Mucosa of rectum (tissue), 2 donors: Measurements from ENCODE around the gene SUCLG2.

Experiments used
- H3K27ac ChIP-seq, 2 donors: one replicate each; pipeline ENCODE4 v1.7.0; 2013; ENCODE audit warnings: inconsistent platforms in 2 of 2, low read depth in 2 of 2, low read length in 2 of 2
- H3K27me3 ChIP-seq, 2 donors: one replicate each; pipeline ENCODE4 v1.7.0; 2013; ENCODE audit warnings: low read length in 2 of 2; ENCODE audit not compliant: control insufficient read depth in 2 of 2, insufficient read depth in 2 of 2
- H3K36me3 ChIP-seq, 2 donors: one replicate each; pipeline ENCODE4 v1.7.0; 2013; ENCODE audit warnings: low read length in 2 of 2; ENCODE audit not compliant: control insufficient read depth in 2 of 2, insufficient read depth in 2 of 2
- H3K4me1 ChIP-seq, 2 donors: one replicate each; pipeline ENCODE4 v1.7.0; 2013; ENCODE audit warnings: low read length in 2 of 2, mild to moderate bottlenecking in 1 of 2; ENCODE audit not compliant: control insufficient read depth in 2 of 2, insufficient read depth in 2 of 2
- H3K4me3 ChIP-seq, 2 donors: one replicate each; pipeline ENCODE4 v1.7.0; 2013; ENCODE audit warnings: low read length in 2 of 2
- H3K9ac ChIP-seq, 2 donors: one replicate each; pipeline ENCODE4 v1.7.0; 2013; ENCODE audit warnings: low read length in 2 of 2, low read depth in 1 of 2, mild to moderate bottlenecking in 1 of 2
- H3K9me3 ChIP-seq, 2 donors: one replicate each; pipeline ENCODE4 v1.7.0; 2013; ENCODE audit warnings: low read length in 2 of 2; ENCODE audit not compliant: control insufficient read depth in 2 of 2
- donor health status: healthy.
- donor health status: Normal muscosa, but diverticular disease.

SUCLG2 gene

GRCh38 chr3:67619991-67620390, 34.4 kb downstream of the SUCLG2 start:
- H3K9me3 ChIP-seq = no peaks in the 10 kb centered on the region
- H3K27ac ChIP-seq = no peak overlapping the region
- H3K9ac ChIP-seq = no peak overlapping the region
- no peak overlapping the region for H3K4me3 ChIP-seq
- H3K27me3 ChIP-seq = no peaks in the 10 kb centered on the region
- peaks cover 10 to 11% of the 10 kb centered on the region in 2 donors for H3K36me3 ChIP-seq
- no peaks in the 10 kb centered on the region for H3K4me1 ChIP-seq

GRCh38 chr3:67617518-67617917, 36.9 kb downstream of the SUCLG2 start:
- Histone ChIP-seq H3K9me3 (no peaks in the 10 kb centered on the region), H3K4me3 (no peak overlapping the region), H3K9ac (no peak overlapping the region), H3K4me1 (no peaks in the 10 kb centered on the region), H3K27me3 (no peaks in the 10 kb centered on the region), H3K27ac (no peak overlapping the region), H3K36me3 (peaks cover 11 to 12% of the 10 kb centered on the region in 2 donors)

GRCh38 chr3:67616046-67616445, 38.4 kb downstream of the SUCLG2 start:
- no peak overlapping the region for H3K4me3 ChIP-seq
- H3K36me3 ChIP-seq = peaks cover 11 to 12% of the 10 kb centered on the region in 2 donors
- no peak overlapping the region for H3K9ac ChIP-seq
- H3K9me3 ChIP-seq = no peaks in the 10 kb centered on the region
- H3K4me1 ChIP-seq = no peaks in the 10 kb centered on the region
- no peaks in the 10 kb centered on the region for H3K27me3 ChIP-seq
- H3K27ac ChIP-seq = no peak overlapping the region

GRCh38 chr3:67614195-67614594, 40.2 kb downstream of the SUCLG2 start:
- H3K4me3 ChIP-seq = no peak overlapping the region
- peaks cover 14 to 19% of the 10 kb centered on the region in 2 donors for H3K36me3 ChIP-seq
- no peaks in the 10 kb centered on the region for H3K4me1 ChIP-seq
- no peak overlapping the region for H3K27ac ChIP-seq
- no peak overlapping the region for H3K9ac ChIP-seq
- H3K27me3 ChIP-seq = no peaks in the 10 kb centered on the region
- no peaks in the 10 kb centered on the region for H3K9me3 ChIP-seq

- Histone ChIP-seq H3K36me3 (peaks cover 22 to 40% of the 10 kb centered on the region in 2 donors), H3K9me3 (no peaks in the 10 kb centered on the region), H3K9ac (no peak overlapping the region), H3K27ac (no peak overlapping the region), H3K4me1 (no peaks in the 10 kb centered on the region), H3K4me3 (no peak overlapping the region), H3K27me3 (no peaks in the 10 kb centered on the region)
Measured at GRCh38 chr3:67610458-67610857, 44.0 kb downstream of the SUCLG2 start.

GRCh38 chr3:67609709-67610108, 44.7 kb downstream of the SUCLG2 start:
- peaks cover 27 to 47% of the 10 kb centered on the region in 2 donors for H3K36me3 ChIP-seq
- no peak overlapping the region for H3K9ac ChIP-seq
- no peak overlapping the region for H3K4me3 ChIP-seq
- no peaks in the 10 kb centered on the region for H3K9me3 ChIP-seq
- H3K27me3 ChIP-seq = no peaks in the 10 kb centered on the region
- H3K27ac ChIP-seq = no peak overlapping the region
- H3K4me1 ChIP-seq = no peaks in the 10 kb centered on the region

GRCh38 chr3:67608034-67608433, 46.4 kb downstream of the SUCLG2 start:
- no peak overlapping the region for H3K9ac ChIP-seq
- no peaks in the 10 kb centered on the region for H3K27me3 ChIP-seq
- H3K4me3 ChIP-seq = no peak overlapping the region
- H3K4me1 ChIP-seq = no peaks in the 10 kb centered on the region
- H3K27ac ChIP-seq = no peak overlapping the region
- H3K36me3 ChIP-seq = peaks cover 28 to 48% of the 10 kb centered on the region in 2 donors
- no peaks in the 10 kb centered on the region for H3K9me3 ChIP-seq

- Histone ChIP-seq H3K27ac (no peak overlapping the region), H3K9me3 (no peaks in the 10 kb centered on the region)
Measured at GRCh38 chr3:67605377-67605776, 49.0 kb downstream of the SUCLG2 start.

GRCh38 chr3:67602816-67603215, 51.6 kb downstream of the SUCLG2 start:
- peaks cover 17 to 26% of the 10 kb centered on the region in 2 donors for H3K36me3 ChIP-seq
- no peak overlapping the region for H3K27ac ChIP-seq
- H3K4me3 ChIP-seq = no peak overlapping the region
- H3K27me3 ChIP-seq = no peaks in the 10 kb centered on the region
- H3K4me1 ChIP-seq = no peaks in the 10 kb centered on the region
- no peak overlapping the region for H3K9ac ChIP-seq
- H3K9me3 ChIP-seq = no peaks in the 10 kb centered on the region

More at GRCh38 chr3:67605377-67605776, 49.0 kb downstream of the SUCLG2 start:
- no peak overlapping the region for H3K9ac ChIP-seq
- H3K4me3 ChIP-seq = no peak overlapping the region
- H3K4me1 ChIP-seq = no peaks in the 10 kb centered on the region
- H3K36me3 ChIP-seq = peaks cover 28 to 43% of the 10 kb centered on the region in 2 donors
- no peaks in the 10 kb centered on the region for H3K27me3 ChIP-seq

GRCh38 chr3:67601919-67602608, 52.3 kb downstream of the SUCLG2 start:
- Histone ChIP-seq H3K27me3 (no peaks in the 10 kb centered on the region), H3K36me3 (peaks cover 15 to 19% of the 10 kb centered on the region in 2 donors), H3K4me1 (no peaks in the 10 kb centered on the region), H3K9ac (no peak overlapping the region), H3K27ac (no peak overlapping the region), H3K4me3 (no peak overlapping the region), H3K9me3 (no peaks in the 10 kb centered on the region)
